ENCODE results near the gene ALOXE3.

The ALOXE3 gene

GRCh38 chr17:8153525-8153956 lies 35.2 kb upstream of the ALOXE3 start:
- H3K9ac ChIP-seq (ENCODE audit: low read depth, low read length) = no peak overlapping the region
- ATAC-seq (ENCODE audit: insufficient read depth, low read depth) (no peak), DNase-seq (no peak)
- peaks cover 17% of the 10 kb centered on the region for H3K79me2 ChIP-seq (ENCODE audit: insufficient read depth, low read length)
- TF ChIP-seq CTCF (IDR thresholded peaks at IDR 0.05; ENCODE audit: borderline replicate concordance, extremely low read depth, low read length, poor library complexity, severe bottlenecking) (no peak), EZH2 (IDR thresholded peaks at IDR 0.05; ENCODE audit: borderline replicate concordance, low read depth, low read length, severe bottlenecking) (no peak)
- no peak overlapping the region for H3K4me3 ChIP-seq (ENCODE audit: low read depth in 1 of 2, low read length in 2 of 2)
- H3K36me3 ChIP-seq (ENCODE audit: insufficient read depth, low read length) = peaks cover 26% of the 10 kb centered on the region
- peaks cover 67% of the 10 kb centered on the region for H3K4me1 ChIP-seq (ENCODE audit: insufficient read depth, low read length)
- H4K20me1 ChIP-seq (ENCODE audit: insufficient read depth, low read length) = peaks cover 22% of the 10 kb centered on the region
- no peak overlapping the region for H3K27ac ChIP-seq (ENCODE audit: low read length)
- no peaks in the 10 kb centered on the region for H3K27me3 ChIP-seq (ENCODE audit: insufficient read depth, low read length, poor library complexity)
- H3K4me2 ChIP-seq (ENCODE audit: insufficient read depth, low read length) = no peak overlapping the region
- no peak overlapping the region for H2AFZ ChIP-seq (ENCODE audit: low read depth, low read length)
- H3K9me3 ChIP-seq (ENCODE audit: insufficient read depth, low read length, severe bottlenecking) = no peaks in the 10 kb centered on the region

GRCh38 chr17:8153031-8153451 lies 34.7 kb upstream of the ALOXE3 start:
- Histone ChIP-seq H3K4me3 (ENCODE audit: low read depth in 1 of 2, low read length in 2 of 2) (peak overlapping the region in 1 of 2 experiments; percentile 76; a peak in 2 of 4 replicates), H3K36me3 (ENCODE audit: insufficient read depth, low read length) (peaks cover 26% of the 10 kb centered on the region), H2AFZ (ENCODE audit: low read depth, low read length) (no peak overlapping the region), H3K4me2 (ENCODE audit: insufficient read depth, low read length) (peak overlapping the region; percentile 93), H3K9ac (ENCODE audit: low read depth, low read length) (peak overlapping the region; percentile 61; the same call in 1 of the 2 replicates), H3K27ac (ENCODE audit: low read length) (peak overlapping the region; percentile 43; the same call in 1 of the 2 replicates), H3K4me1 (ENCODE audit: insufficient read depth, low read length) (peaks cover 62% of the 10 kb centered on the region), H3K79me2 (ENCODE audit: insufficient read depth, low read length) (peaks cover 17% of the 10 kb centered on the region), H3K9me3 (ENCODE audit: insufficient read depth, low read length, severe bottlenecking) (no peaks in the 10 kb centered on the region), H3K27me3 (ENCODE audit: insufficient read depth, low read length, poor library complexity) (no peaks in the 10 kb centered on the region), H4K20me1 (ENCODE audit: insufficient read depth, low read length) (peaks cover 19% of the 10 kb centered on the region)
- TF ChIP-seq EZH2 (IDR thresholded peaks at IDR 0.05; ENCODE audit: borderline replicate concordance, low read depth, low read length, severe bottlenecking) (no peak), CTCF (IDR thresholded peaks at IDR 0.05; ENCODE audit: borderline replicate concordance, extremely low read depth, low read length, poor library complexity, severe bottlenecking) (no peak)
- DNase-seq = no peak
- no peak for ATAC-seq (ENCODE audit: insufficient read depth, low read depth)

GRCh38 chr17:8152112-8152775 lies 33.9 kb upstream of the ALOXE3 start, which contains the start of gene PER1:
Gene PER1, minus strand, starts transcription at chr17:8152404. Its CDS starts 1,698 bp downstream, at chr17:8150706.
- peaks cover 19% of the 10 kb centered on the region for H4K20me1 ChIP-seq (ENCODE audit: insufficient read depth, low read length)
- peak within 1 kb of the TSS; percentile 47 to 76 for H3K4me3 ChIP-seq (ENCODE audit: low read depth in 1 of 2, low read length in 2 of 2)
- peak within 1 kb of the TSS; percentile 93 for H3K4me2 ChIP-seq (ENCODE audit: insufficient read depth, low read length)
- H3K79me2 ChIP-seq (ENCODE audit: insufficient read depth, low read length) = peaks cover 17% of the 10 kb centered on the region
- no peaks in the 10 kb centered on the region for H3K9me3 ChIP-seq (ENCODE audit: insufficient read depth, low read length, severe bottlenecking)
- peaks cover 58% of the 10 kb centered on the region for H3K4me1 ChIP-seq (ENCODE audit: insufficient read depth, low read length)
- H3K9ac ChIP-seq (ENCODE audit: low read depth, low read length) = peak within 1 kb of the TSS; percentile 61
- H2AFZ ChIP-seq (ENCODE audit: low read depth, low read length) = peak within 1 kb of the TSS; percentile 59
- H3K27ac ChIP-seq (ENCODE audit: low read length) = peak within 1 kb of the TSS; percentile 85
- no peaks in the 10 kb centered on the region for H3K27me3 ChIP-seq (ENCODE audit: insufficient read depth, low read length, poor library complexity)
- DNase-seq (peak; percentile 91), ATAC-seq (ENCODE audit: insufficient read depth, low read depth) (peak; percentile 44)
- peaks cover 32% of the 10 kb centered on the region for H3K36me3 ChIP-seq (ENCODE audit: insufficient read depth, low read length)
- no peak for TF ChIP-seq EZH2 (IDR thresholded peaks at IDR 0.05; ENCODE audit: borderline replicate concordance, low read depth, low read length, severe bottlenecking)
- no peak for TF ChIP-seq CTCF (IDR thresholded peaks at IDR 0.05; ENCODE audit: borderline replicate concordance, extremely low read depth, low read length, poor library complexity, severe bottlenecking)

Measured in DND-41 (cell line).